ENCODE data around the gene ASCC1. TPM values are rescaled to one million over a fixed set of nuclear protein-coding genes. Genes with fewer than 3 reads are reported as not detected.

The ASCC1 gene
- total RNA-seq, 1 experiment from 2014 or later, result 40.2 TPM

- H3K36me3 ChIP-seq (ENCODE audit: insufficient read depth, low read length, poor library complexity, severe bottlenecking), result no peaks in the 10 kb centered on the region
- DNase-seq (ENCODE audit: low spot score), result no peak
- CTCF ChIA-PET, result no interaction called here
- H3K27ac ChIP-seq (ENCODE audit: low read depth, low read length, poor library complexity, severe bottlenecking), result no peak overlapping the region
- intact Hi-C loops (cut with micrococcal nuclease; ENCODE audit: unreplicated experiment), result no loop called here
- TF ChIP-seq CTCF (conservative IDR thresholded peaks at IDR 0.05; ENCODE audit: low read depth, low read length) (no peak), EZH2 (IDR thresholded peaks at IDR 0.05; ENCODE audit: borderline replicate concordance, low read depth, low read length, poor library complexity, severe bottlenecking) (no peak)
- peaks cover 14% of the 10 kb centered on the region for H3K4me1 ChIP-seq (ENCODE audit: insufficient read depth, low read length, poor library complexity, severe bottlenecking)
- H3K9me3 ChIP-seq (ENCODE audit: low read depth, low read length, poor library complexity, severe bottlenecking), result no peaks in the 10 kb centered on the region
- no peaks in the 10 kb centered on the region for H3K27me3 ChIP-seq (replicated peaks; ENCODE audit: insufficient read depth, low read depth, low read length, poor library complexity)
- POLR2A ChIA-PET (ENCODE audit: low non-redundant PET), result no interaction called here
- no TSS peak for BruUV-seq (replicated peaks)
- no peak overlapping the region for H3K4me3 ChIP-seq (ENCODE audit: low read depth, low read length, poor library complexity, severe bottlenecking)
Measured at GRCh38 chr10:72063703-72064391, 152.2 kb downstream of the ASCC1 start.

- no peak for DNase-seq (ENCODE audit: low spot score)
- TF ChIP-seq CTCF (conservative IDR thresholded peaks at IDR 0.05; ENCODE audit: low read depth, low read length) (no peak), EZH2 (IDR thresholded peaks at IDR 0.05; ENCODE audit: borderline replicate concordance, low read depth, low read length, poor library complexity, severe bottlenecking) (no peak)
- Histone ChIP-seq H3K27ac (ENCODE audit: low read depth, low read length, poor library complexity, severe bottlenecking) (no peak overlapping the region), H3K9me3 (ENCODE audit: low read depth, low read length, poor library complexity, severe bottlenecking) (no peaks in the 10 kb centered on the region), H3K36me3 (ENCODE audit: insufficient read depth, low read length, poor library complexity, severe bottlenecking) (no peaks in the 10 kb centered on the region), H3K27me3 (replicated peaks; ENCODE audit: insufficient read depth, low read depth, low read length, poor library complexity) (no peaks in the 10 kb centered on the region), H3K4me3 (ENCODE audit: low read depth, low read length, poor library complexity, severe bottlenecking) (no peak overlapping the region), H3K4me1 (ENCODE audit: insufficient read depth, low read length, poor library complexity, severe bottlenecking) (peaks cover 15% of the 10 kb centered on the region)
- BruUV-seq (replicated peaks), result no TSS peak
- intact Hi-C loops (cut with micrococcal nuclease; ENCODE audit: unreplicated experiment), result no loop called here
- ChIA-PET CTCF (interaction anchor here (0.7 kb wide), 1 partner anchor 14 kb away, joined by 3 read pairs; no protein-coding TSS in a partner anchor), POLR2A (ENCODE audit: low non-redundant PET) (no interaction called here)
Measured at GRCh38 chr10:72062832-72063702, 153.0 kb downstream of the ASCC1 start.

GRCh38 chr10:72062382-72062781 lies 153.7 kb downstream of the ASCC1 start:
- Histone ChIP-seq H3K9me3 (ENCODE audit: low read depth, low read length, poor library complexity, severe bottlenecking) (no peaks in the 10 kb centered on the region), H3K36me3 (ENCODE audit: insufficient read depth, low read length, poor library complexity, severe bottlenecking) (no peaks in the 10 kb centered on the region), H3K27me3 (replicated peaks; ENCODE audit: insufficient read depth, low read depth, low read length, poor library complexity) (no peaks in the 10 kb centered on the region), H3K4me1 (ENCODE audit: insufficient read depth, low read length, poor library complexity, severe bottlenecking) (peaks cover 15% of the 10 kb centered on the region), H3K27ac (ENCODE audit: low read depth, low read length, poor library complexity, severe bottlenecking) (no peak overlapping the region), H3K4me3 (ENCODE audit: low read depth, low read length, poor library complexity, severe bottlenecking) (no peak overlapping the region)
- POLR2A ChIA-PET (ENCODE audit: low non-redundant PET), result no interaction called here
- no peak for DNase-seq (ENCODE audit: low spot score)
- intact Hi-C loops (cut with micrococcal nuclease; ENCODE audit: unreplicated experiment), result no loop called here
- BruUV-seq (replicated peaks), result no TSS peak
- CTCF ChIA-PET, result interaction anchor here (0.6 to 0.7 kb wide), 2 partner anchors 14 to 167 kb away, joined by 3 to 4 read pairs; no protein-coding TSS in a partner anchor
- TF ChIP-seq EZH2 (IDR thresholded peaks at IDR 0.05; ENCODE audit: borderline replicate concordance, low read depth, low read length, poor library complexity, severe bottlenecking) (no peak), CTCF (conservative IDR thresholded peaks at IDR 0.05; ENCODE audit: low read depth, low read length) (no peak)
